Measurements from ENCODE around the gene JAGN1. TPM values are rescaled to one million over a fixed set of nuclear protein-coding genes. Genes with fewer than 3 reads are reported as not detected.
A peak's percentile ranks its signal among the peaks of the same experiment; 100 is the strongest.
"Not testable (repeated sequence)": the region's sequence is repeated elsewhere in the genome, so short reads cannot be mapped to it uniquely, and the experiment has no call there.

The JAGN1 gene
- total RNA-seq, 1 donor: 41.5 TPM

- DNase-seq (ENCODE audit: low read depth in 2 of 3, low spot score in 2 of 3): no peak
These were observed 25.9 kb downstream of the JAGN1 start for GRCh38 chr3:9916346-9916733.

DNA sequence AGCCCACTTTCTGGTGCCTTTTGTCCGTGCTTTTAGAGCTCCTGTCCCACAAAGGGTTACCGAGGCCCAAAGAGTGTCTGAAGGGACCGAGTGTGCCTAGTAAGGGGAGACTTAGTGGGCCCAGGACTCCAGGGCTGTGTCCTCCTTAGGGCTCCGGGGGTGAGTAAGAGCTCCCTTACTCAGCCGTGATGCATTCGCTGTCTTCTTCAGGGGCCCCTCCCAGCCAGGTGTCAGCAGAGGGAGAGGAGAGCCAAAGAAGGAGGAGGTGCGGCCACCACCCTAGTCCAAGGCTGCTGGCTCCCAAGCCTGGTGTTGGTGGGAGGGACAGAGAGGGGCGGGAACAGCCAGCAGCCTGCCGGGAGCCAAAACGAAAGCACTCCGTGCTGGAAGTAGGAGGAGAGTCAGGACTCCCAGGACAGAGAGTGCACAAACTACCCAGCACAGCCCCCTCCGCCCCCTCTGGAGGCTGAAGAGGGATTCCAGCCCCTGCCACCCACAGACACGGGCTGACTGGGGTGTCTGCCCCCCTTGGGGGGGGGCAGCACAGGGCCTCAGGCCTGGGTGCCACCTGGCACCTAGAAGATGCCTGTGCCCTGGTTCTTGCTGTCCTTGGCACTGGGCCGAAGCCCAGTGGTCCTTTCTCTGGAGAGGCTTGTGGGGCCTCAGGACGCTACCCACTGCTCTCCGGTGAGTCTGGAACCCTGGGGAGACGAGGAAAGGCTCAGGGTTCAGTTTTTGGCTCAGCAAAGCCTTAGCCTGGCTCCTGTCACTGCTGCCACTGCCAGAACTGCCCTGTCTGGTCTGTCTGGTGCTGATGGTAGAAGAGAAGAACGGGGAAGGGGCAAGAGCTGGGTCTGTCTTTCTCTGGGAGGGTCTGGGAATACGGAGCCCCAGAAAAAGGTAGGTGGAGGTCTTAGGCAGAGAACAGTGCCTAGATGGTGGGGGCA is 26.6 kb downstream of the JAGN1 start, which contains the start of gene IL17RC:
TSS of gene IL17RC (plus strand) at position 365 of the 947 bp plus-strand sequence. CDS start at position 583, 218 bp downstream.
- peak in 2 of 3 donors; percentile 41 to 53 for DNase-seq (ENCODE audit: low read depth in 2 of 3, low spot score in 2 of 3)

DNA sequence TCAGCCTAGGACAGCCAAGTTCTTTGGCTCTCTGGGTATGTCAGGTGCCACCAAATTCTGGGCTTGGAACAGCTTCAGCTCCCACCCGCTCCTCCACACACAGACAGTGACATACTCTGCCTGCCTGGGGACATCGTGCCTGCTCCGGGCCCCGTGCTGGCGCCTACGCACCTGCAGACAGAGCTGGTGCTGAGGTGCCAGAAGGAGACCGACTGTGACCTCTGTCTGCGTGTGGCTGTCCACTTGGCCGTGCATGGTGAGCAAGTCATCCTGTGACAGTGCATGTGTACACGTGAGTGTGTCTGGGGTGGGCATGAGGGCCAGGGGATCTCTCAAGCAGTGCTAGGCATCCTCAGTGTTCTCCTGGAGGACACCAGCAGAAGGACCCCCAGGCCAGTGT is 27.4 kb downstream of the JAGN1 start:
- no peak for DNase-seq (ENCODE audit: low read depth in 2 of 3, low spot score in 2 of 3)

GRCh38 chr3:9918261-9919038 is 28.0 kb downstream of the JAGN1 start:
- no peak for DNase-seq (ENCODE audit: low read depth in 2 of 3, low spot score in 2 of 3)

DNA sequence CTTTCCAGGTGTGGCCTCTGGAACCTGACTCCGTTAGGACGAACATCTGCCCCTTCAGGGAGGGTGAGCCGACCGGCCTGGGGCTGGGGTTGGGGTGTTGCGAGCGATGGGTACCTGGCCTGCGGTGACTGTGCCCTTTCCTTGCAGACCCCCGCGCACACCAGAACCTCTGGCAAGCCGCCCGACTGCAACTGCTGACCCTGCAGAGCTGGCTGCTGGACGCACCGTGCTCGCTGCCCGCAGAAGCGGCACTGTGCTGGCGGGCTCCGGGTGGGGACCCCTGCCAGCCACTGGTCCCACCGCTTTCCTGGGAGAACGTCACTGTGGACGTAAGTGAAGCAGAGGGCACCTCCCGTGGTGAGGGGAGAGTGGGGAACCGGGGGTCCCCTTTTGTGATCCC is 37.7 kb downstream of the JAGN1 start:
- DNase-seq (ENCODE audit: low read depth in 2 of 3, low spot score in 2 of 3): no peak

DNA sequence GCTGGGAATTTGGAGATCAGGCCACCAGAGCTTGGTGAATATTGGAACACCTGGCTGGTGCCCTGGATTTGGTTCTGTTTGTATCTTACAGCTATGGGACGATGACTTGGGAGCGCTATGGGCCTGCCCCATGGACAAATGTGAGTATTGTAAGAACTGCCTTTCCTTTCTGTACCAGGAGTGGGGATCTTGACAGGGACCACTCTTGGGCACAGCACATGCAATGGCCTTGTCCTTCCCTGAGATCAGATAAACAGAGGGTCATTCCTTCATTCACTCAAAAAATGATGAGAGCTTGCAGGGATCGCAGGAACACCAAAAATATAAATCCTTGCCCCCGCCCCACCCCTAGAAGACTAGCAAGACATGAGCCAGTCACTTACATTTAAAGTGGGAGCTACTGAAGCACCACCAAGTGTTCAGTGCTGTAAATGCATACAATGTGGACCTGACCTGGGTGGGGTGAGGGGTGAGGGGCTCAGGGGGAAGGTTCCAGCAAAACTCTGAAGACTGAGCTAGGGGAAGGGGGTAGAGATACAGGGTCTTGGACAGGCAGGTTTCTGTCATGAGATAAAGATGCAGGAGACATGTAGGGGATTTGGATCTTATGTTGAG is 40.5 kb downstream of the JAGN1 start:
- peak in 1 of 3 donors; percentile 51 for DNase-seq (ENCODE audit: low read depth in 2 of 3, low spot score in 2 of 3)

GRCh38 chr3:9932535-9932842 is 42.1 kb downstream of the JAGN1 start:
- no peak for DNase-seq (ENCODE audit: low read depth in 2 of 3, low spot score in 2 of 3)

- peak; percentile 75 to 94 (median 94) for DNase-seq (ENCODE audit: low read depth in 2 of 3, low spot score in 2 of 3)
These were observed 42.6 kb downstream of the JAGN1 start for GRCh38 chr3:9932843-9933560.

DNA sequence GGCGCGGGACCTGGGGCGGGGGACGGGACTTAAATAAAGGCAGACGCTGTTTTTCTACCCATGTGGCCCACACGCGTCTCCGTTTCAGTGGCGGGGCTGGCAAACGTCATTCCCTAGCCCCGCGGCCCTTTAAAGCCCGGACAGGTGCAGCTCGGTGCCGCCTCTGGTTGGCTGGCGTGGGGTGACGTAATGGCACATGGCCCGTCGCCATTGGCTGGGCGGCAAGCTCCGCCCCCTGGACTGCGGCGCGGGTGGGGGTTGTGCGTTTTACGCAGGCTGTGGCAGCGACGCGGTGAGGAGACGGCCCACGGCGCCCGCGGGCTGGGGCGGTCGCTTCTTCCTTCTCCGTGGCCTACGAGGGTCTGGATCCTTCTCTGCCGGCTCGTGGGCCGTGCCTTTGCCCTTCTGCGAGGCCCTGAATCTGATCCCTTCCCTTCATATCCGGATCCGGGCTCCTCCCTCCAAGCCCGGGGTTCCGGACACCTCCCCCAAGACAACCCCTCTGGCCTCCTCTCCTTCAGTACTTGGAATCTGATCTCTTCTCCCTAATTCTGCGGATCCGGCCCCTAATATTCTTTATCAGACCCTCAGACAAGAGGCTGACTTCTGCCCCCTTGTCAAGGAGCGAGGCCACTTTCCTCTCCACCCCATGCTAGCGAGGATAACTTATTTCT is 43.3 kb downstream of the JAGN1 start, which contains the start of gene CRELD1:
TSS of gene CRELD1 (plus strand) at position 274 of the 674 bp plus-strand sequence. CDS start 605 bp downstream, outside the sequence.
- DNase-seq (ENCODE audit: low read depth in 2 of 3, low spot score in 2 of 3): peak; percentile 95 to 97 (median 96)

DNA sequence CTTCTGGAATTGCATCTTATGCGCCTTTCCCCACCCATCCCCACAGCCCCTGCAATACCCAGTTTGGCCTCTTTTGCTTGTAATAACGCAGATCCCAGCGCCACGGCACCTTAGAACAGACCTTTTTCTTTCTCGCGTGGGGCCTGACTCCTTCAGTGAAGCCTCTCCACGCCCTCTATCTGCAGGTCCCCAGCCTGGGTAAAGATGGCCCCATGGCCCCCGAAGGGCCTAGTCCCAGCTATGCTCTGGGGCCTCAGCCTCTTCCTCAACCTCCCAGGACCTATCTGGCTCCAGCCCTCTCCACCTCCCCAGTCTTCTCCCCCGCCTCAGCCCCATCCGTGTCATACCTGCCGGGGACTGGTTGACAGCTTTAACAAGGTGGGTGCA is 43.8 kb downstream of the JAGN1 start:
- peak in 1 of 3 donors; percentile 68 for DNase-seq (ENCODE audit: low read depth in 2 of 3, low spot score in 2 of 3)

DNA sequence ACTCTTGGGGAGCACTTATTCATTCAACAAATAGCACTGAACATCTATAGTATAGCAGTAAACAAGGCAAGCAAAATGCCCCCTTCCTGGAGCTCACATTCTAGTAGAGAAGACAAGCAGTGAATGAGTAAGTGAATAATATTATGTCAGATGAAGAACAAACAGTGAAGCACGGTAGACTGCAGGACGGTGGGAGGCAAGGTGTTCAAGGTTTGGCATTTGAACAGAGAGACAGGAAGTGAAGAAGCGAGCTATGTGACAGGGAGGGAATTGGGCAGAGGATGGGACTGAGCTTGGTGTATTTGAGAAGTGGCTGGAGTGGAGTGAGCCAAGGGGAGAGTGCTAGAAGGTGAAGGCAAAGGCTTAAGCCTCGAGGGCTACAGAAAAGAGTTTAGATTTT is 44.6 kb downstream of the JAGN1 start:
- DNase-seq (ENCODE audit: low read depth in 2 of 3, low spot score in 2 of 3): no peak

DNA sequence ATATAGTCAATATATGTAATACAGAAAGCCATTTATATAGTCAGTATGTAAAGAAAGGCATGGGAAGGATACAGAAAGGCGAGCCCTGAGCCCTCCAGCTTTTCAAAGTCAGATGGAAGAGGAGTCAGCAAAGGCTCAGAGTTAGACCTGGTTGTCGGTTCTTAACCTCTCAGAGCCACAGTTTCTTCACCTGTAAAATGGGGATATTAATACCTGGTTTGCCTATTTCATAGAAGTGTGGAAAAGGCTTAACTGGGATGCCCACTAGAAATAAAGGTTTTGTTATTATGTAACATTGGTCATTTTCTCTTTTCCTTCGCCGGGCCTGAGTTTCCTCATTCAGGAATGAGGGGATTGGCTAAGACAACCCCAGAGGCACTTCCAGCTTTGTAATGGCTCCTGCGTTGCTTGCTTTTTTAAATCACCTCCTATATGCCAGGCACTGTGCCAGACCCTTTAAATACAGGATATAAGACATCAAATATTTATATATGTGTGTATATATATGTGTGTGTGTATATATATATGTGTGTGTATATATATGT is 45.6 kb downstream of the JAGN1 start:
- DNase-seq (ENCODE audit: low read depth in 2 of 3, low spot score in 2 of 3): no peak

DNA sequence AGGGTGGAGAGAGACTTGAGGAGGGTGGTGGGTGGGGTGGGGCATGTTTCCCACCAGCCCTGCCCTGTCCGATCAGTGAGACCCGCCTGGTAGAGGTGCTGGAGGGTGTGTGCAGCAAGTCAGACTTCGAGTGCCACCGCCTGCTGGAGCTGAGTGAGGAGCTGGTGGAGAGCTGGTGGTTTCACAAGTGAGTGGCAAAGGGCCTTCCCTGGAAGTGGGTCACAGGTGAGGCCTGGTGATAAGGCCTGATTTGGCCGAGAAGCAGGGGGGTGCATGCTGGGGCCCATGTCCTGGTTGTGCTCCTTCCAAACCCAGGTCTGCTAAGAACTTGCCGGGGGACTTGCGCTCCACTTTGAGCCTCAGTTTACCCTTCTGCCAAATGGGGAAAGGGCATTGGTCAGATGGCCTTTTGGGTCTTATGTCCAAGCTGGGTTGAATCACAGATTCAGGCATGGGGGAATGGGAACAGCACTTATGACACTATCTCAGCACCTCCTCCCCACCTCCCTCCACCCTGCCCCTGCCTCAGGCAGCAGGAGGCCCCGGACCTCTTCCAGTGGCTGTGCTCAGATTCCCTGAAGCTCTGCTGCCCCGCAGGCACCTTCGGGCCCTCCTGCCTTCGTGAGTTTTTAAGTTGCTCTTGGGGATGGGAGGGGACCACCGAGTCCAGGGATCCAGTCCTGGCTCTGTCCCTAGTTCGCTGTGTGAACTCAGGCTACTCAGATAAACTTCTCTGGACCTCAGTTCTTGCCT is 47.3 kb downstream of the JAGN1 start:
- no peak for DNase-seq (ENCODE audit: low read depth in 2 of 3, low spot score in 2 of 3)

GRCh38 chr3:9938966-9939365 is 48.6 kb downstream of the JAGN1 start:
- DNase-seq (ENCODE audit: low read depth in 2 of 3, low spot score in 2 of 3): no peak

GRCh38 chr3:9939906-9940305 is 49.5 kb downstream of the JAGN1 start:
- DNase-seq (ENCODE audit: low read depth in 2 of 3, low spot score in 2 of 3): not testable (repeated sequence)

GRCh38 chr3:9940746-9941145 is 50.3 kb downstream of the JAGN1 start:
- no peak for DNase-seq (ENCODE audit: low read depth in 2 of 3, low spot score in 2 of 3)

- no peak for DNase-seq (ENCODE audit: low read depth in 2 of 3, low spot score in 2 of 3)
These were observed 51.8 kb downstream of the JAGN1 start for GRCh38 chr3:9942164-9942563.

GRCh38 chr3:9942934-9943690 is 52.7 kb downstream of the JAGN1 start:
- no peak for DNase-seq (ENCODE audit: low read depth in 2 of 3, low spot score in 2 of 3)

Data from hematopoietic multipotent progenitor cell (in vitro differentiated cells).